Brain microvascular endothelial cell (primary cell): ENCODE results near the gene HTR6.

Source experiments
- DNase-seq: peaks from one replicate; pipeline ENCODE4 v3.0.0-alpha.2; 2020
- H3K27ac ChIP-seq: fragments of 250-450 bp; sonication (Bioruptor Pico); 2 replicates; pipeline ENCODE4 v1.5.1; 2020; ENCODE audit warnings: mild to moderate bottlenecking, moderate library complexity
- H3K27me3 ChIP-seq: fragments of 250-450 bp; sonication (Bioruptor Pico); replicated peaks from 2 replicates; pipeline ENCODE4 v1.5.1; 2020; ENCODE audit warnings: mild to moderate bottlenecking
- H3K36me3 ChIP-seq: fragments of 250-450 bp; sonication (Bioruptor Pico); replicated peaks from 2 replicates; pipeline ENCODE4 v1.5.1; 2020; ENCODE audit warnings: mild to moderate bottlenecking
- H3K4me3 ChIP-seq: 2 replicates; pipeline ENCODE4 v1.5.1; 2011; ENCODE audit warnings: low read depth, mild to moderate bottlenecking, control low read depth, low read length, moderate library complexity
- in situ Hi-C: cut with HindIII; loops from 2 replicates; pipeline ENCODE4 v1.10.0; 2017; ENCODE audit warnings: low sequenced_read_pairs, low pct_ligation_motif_present
- TF ChIP-seq, protein P1 (sequence below): IDR thresholded peaks from 2 replicates; pipeline ENCODE4 v1.5.1; 2011; ENCODE audit warnings: low read depth, mild to moderate bottlenecking, moderate library complexity, low read length, control low read depth, inconsistent platforms; ENCODE audit errors: missing control alignments

HTR6 gene

GRCh38 chr1:19644681-19645410, 19.8 kb upstream of the HTR6 start:
- TF ChIP-seq, protein P1, sequence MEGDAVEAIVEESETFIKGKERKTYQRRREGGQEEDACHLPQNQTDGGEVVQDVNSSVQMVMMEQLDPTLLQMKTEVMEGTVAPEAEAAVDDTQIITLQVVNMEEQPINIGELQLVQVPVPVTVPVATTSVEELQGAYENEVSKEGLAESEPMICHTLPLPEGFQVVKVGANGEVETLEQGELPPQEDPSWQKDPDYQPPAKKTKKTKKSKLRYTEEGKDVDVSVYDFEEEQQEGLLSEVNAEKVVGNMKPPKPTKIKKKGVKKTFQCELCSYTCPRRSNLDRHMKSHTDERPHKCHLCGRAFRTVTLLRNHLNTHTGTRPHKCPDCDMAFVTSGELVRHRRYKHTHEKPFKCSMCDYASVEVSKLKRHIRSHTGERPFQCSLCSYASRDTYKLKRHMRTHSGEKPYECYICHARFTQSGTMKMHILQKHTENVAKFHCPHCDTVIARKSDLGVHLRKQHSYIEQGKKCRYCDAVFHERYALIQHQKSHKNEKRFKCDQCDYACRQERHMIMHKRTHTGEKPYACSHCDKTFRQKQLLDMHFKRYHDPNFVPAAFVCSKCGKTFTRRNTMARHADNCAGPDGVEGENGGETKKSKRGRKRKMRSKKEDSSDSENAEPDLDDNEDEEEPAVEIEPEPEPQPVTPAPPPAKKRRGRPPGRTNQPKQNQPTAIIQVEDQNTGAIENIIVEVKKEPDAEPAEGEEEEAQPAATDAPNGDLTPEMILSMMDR: no peak
- H3K27ac ChIP-seq: peak overlapping the region; percentile 68
- H3K36me3 ChIP-seq: no peaks in the 10 kb centered on the region
- no peak for DNase-seq
- peak overlapping the region; percentile 87 for H3K4me3 ChIP-seq
- H3K27me3 ChIP-seq: no peaks in the 10 kb centered on the region
- in situ Hi-C loops: loop anchor here (25.0 kb wide), 1 partner anchor 258 kb away; no protein-coding TSS in a partner anchor

DNA sequence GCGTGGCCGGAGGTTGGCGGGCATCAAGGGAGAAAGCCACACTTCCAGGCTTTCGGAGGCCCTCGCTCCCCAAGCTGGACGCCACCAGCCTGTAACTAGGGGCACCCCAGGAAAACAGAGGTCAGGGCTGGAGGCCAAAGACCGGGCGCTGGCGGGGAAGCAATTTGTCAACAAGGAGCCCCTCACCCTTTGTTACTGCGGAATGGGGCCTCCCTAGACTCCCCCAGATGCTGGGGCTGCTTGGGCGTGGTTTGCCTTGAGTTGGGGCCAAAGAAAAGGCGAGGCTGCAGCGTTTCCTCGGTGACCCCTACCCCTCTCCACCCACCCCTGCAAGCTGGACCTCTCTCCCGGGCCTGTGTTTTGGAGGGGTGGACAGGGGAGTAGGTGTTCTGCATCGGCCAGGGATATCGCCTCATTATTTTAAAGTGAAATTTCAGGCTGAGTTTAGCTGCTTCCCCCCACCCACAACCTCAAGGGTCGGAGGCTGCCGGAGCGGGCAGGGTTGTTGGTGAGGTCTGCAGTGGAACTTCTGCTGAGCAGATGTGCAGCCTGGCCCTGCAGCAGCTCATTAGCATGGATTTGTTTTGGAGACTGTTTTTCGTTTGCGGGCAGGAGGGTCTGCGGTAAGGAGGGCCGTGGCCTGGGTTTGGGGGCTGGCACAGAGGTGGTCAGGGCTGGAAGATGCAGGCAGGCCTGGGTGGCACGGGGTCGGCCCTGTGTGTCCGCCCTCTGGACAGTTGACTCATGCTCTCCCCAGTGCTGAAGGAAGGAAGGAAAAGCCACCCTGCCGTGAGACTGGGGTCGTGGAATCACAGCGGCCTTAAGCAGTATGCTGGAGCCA, 19.0 kb upstream of the HTR6 start:
- in situ Hi-C loops: loop anchor here (25.0 kb wide), 1 partner anchor 258 kb away; no protein-coding TSS in a partner anchor
- H3K27me3 ChIP-seq: no peaks in the 10 kb centered on the region
- no peak for DNase-seq
- H3K4me3 ChIP-seq: peak overlapping the region; percentile 87
- H3K36me3 ChIP-seq: no peaks in the 10 kb centered on the region
- TF ChIP-seq, protein P1: no peak
- peak overlapping the region; percentile 68 for H3K27ac ChIP-seq

- in situ Hi-C loops: loop anchor here (25.0 kb wide), 1 partner anchor 259 kb away; no protein-coding TSS in a partner anchor
- no peak for DNase-seq
- TF ChIP-seq, protein P1: no peak
- Histone ChIP-seq H3K36me3 (no peaks in the 10 kb centered on the region), H3K4me3 (peak overlapping the region; percentile 87), H3K27me3 (no peaks in the 10 kb centered on the region), H3K27ac (no peak overlapping the region)
Observed at GRCh38 chr1:19646377-19647319, 18.0 kb upstream of the HTR6 start.

DNA sequence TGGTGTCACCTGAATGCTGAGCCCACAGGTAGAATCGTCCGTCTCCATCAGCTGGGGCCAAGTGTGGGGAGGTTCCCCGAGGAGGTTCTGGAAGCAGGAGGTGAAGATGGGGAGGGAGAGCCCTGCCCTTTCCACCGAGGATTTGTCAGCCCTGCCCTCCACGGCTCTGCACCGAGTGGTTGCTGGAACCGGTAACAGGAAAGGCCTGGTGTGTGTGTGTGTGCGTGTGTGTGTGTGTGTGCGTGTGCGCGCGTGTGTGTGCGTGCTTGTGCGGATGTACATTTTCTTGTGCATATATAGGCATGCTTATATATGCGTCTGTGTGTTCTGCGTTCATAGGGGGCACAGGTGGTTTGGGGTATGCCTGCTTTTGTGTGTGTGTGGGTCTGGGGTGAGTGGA, 17.0 kb upstream of the HTR6 start:
- Histone ChIP-seq H3K27me3 (no peaks in the 10 kb centered on the region), H3K27ac (no peak overlapping the region), H3K36me3 (no peaks in the 10 kb centered on the region), H3K4me3 (no peak overlapping the region)
- TF ChIP-seq, protein P1: no peak
- in situ Hi-C loops: loop anchor here (25.0 kb wide), 1 partner anchor 260 kb away; no protein-coding TSS in a partner anchor
- DNase-seq: no peak

- DNase-seq: no peak
- Histone ChIP-seq H3K4me3 (no peak overlapping the region), H3K27me3 (no peaks in the 10 kb centered on the region), H3K36me3 (no peaks in the 10 kb centered on the region), H3K27ac (no peak overlapping the region)
- TF ChIP-seq, protein P1: no peak
- in situ Hi-C loops: loop anchor here (25.0 kb wide), 1 partner anchor 261 kb away; no protein-coding TSS in a partner anchor
Observed at GRCh38 chr1:19648239-19648638, 16.4 kb upstream of the HTR6 start.
